Right lobe of liver (tissue), 4 donors: ENCODE data around the gene FARS2.
"Not testable (repeated sequence)": the region's sequence is repeated elsewhere in the genome, so short reads cannot be mapped to it uniquely, and the experiment has no call there.

Experiments used
- POLR2A ChIP-seq: fragments of 450-650 bp; IDR thresholded peaks from one replicate; pipeline ENCODE4 v1.6.1; 2017; ENCODE audit warnings: antibody characterized with exemption, mild to moderate bottlenecking
- TF ChIP-seq, protein P1 (sequence below), 4 donors: fragments of 200-600 bp in 3 of 4; fragments of 450-650 bp in 1 of 4; IDR thresholded peaks; one replicate each; pipeline versions ENCODE4 v1.5.1 to v1.8.0; 2016 to 2022; ENCODE audit warnings: antibody characterized with exemption in 4 of 4, mild to moderate bottlenecking in 2 of 4
- donor health status: DM: no; HTN: no; CAD: no.
- donor health status: DM: no; HTN: no; CAD: no.
- donor health status: DM: no; HTN: yes; CAD: no.

DNA sequence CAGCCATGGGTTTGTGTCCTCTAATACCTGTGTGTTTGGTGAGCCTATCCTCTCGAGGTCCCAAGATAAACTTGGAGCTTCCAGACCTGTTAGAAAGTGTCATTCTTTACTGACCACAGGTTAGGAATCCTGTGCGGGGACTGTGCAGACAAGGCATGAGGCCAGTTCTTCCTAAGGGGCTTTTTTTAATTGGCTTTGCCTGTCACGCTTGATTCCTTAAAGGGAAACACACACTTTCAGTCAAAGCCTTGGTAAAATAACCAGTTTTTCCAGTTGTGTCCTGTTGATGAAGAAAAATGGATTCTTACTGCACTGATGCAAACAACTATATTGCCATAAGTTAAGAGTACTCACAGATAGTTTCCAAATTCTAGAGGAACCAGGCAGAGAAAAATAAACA, 303.4 kb downstream of the FARS2 start:
- TF ChIP-seq, protein P1, sequence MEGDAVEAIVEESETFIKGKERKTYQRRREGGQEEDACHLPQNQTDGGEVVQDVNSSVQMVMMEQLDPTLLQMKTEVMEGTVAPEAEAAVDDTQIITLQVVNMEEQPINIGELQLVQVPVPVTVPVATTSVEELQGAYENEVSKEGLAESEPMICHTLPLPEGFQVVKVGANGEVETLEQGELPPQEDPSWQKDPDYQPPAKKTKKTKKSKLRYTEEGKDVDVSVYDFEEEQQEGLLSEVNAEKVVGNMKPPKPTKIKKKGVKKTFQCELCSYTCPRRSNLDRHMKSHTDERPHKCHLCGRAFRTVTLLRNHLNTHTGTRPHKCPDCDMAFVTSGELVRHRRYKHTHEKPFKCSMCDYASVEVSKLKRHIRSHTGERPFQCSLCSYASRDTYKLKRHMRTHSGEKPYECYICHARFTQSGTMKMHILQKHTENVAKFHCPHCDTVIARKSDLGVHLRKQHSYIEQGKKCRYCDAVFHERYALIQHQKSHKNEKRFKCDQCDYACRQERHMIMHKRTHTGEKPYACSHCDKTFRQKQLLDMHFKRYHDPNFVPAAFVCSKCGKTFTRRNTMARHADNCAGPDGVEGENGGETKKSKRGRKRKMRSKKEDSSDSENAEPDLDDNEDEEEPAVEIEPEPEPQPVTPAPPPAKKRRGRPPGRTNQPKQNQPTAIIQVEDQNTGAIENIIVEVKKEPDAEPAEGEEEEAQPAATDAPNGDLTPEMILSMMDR (IDR thresholded peaks at IDR 0.05): not testable (repeated sequence)
- not testable (repeated sequence) for TF ChIP-seq POLR2A
